Vagina (tissue), 2 donors: ENCODE measurements around the gene NCAPG2. TPM values are rescaled to one million over a fixed set of nuclear protein-coding genes. Genes with fewer than 3 reads are reported as not detected.

ENCODE experiments used
- DNase-seq, 2 donors: peaks; one replicate each; pipeline ENCODE4 v3.0.0-alpha.2; 2017; ENCODE audit errors: extremely low spot score in 2 of 2
- H3K27ac ChIP-seq: fragments of 200-600 bp; sonication (generic); one replicate; pipeline ENCODE4 v1.5.1; 2019
- H3K27me3 ChIP-seq: fragments of 200-600 bp; sonication (generic); one replicate; pipeline ENCODE4 v1.5.1; 2019
- H3K36me3 ChIP-seq, 2 donors: fragments of 200-600 bp; sonication (generic); one replicate each; pipeline ENCODE4 v1.5.1; 2017 to 2019
- H3K4me1 ChIP-seq: fragments of 200-600 bp; sonication (generic); one replicate; pipeline ENCODE4 v1.5.1; 2019
- H3K4me3 ChIP-seq, 2 donors: fragments of 200-600 bp; sonication (generic); 1 replicate in 1 of 2; 2 replicates in 1 of 2; pipeline ENCODE4 v1.5.1; 2016 to 2019
- H3K9me3 ChIP-seq: fragments of 200-600 bp; sonication (generic); one replicate; pipeline ENCODE4 v1.5.1; 2019
- POLR2A ChIP-seq, 2 donors: fragments of 450-650 bp; IDR thresholded peaks; one replicate each; pipeline ENCODE4 v1.6.1; 2017; ENCODE audit warnings: antibody characterized with exemption in 2 of 2, mild to moderate bottlenecking in 2 of 2, moderate library complexity in 2 of 2
- POLR2AphosphoS5 ChIP-seq, 2 donors: sonication (generic); formaldehyde crosslinking; IDR thresholded peaks; one replicate each; pipeline ENCODE4 v1.9.0; 2017; ENCODE audit warnings: antibody characterized with exemption in 2 of 2, mild to moderate bottlenecking in 2 of 2, low read depth in 1 of 2; ENCODE audit not compliant: insufficient read depth in 1 of 2
- intact Hi-C: fragments of 100-400 bp; cut with DNase I; formaldehyde crosslinking; loops from one replicate; pipeline ENCODE4 v1.15.1; 2023
- total RNA-seq: library from RNA; depleted of rRNA; stranded (reverse); fragments of >200 nt; gene quantifications from one replicate; pipeline ENCODE4 v1.2.3, GENCODE V29; 2016
- TF ChIP-seq, protein P1 (sequence below), 3 experiments: fragments of 450-650 bp in 2 of 3; fragments of 200-600 bp in 1 of 3; sonication (generic) in 1 of 3; IDR thresholded peaks; one replicate each; pipeline ENCODE4 v1.5.1; 2017 to 2019; ENCODE audit warnings: antibody characterized with exemption in 3 of 3, mild to moderate bottlenecking in 2 of 3, moderate library complexity in 2 of 3

Gene NCAPG2
- total RNA-seq, 1 donor from 2014 or later: 9.6 TPM

DNA sequence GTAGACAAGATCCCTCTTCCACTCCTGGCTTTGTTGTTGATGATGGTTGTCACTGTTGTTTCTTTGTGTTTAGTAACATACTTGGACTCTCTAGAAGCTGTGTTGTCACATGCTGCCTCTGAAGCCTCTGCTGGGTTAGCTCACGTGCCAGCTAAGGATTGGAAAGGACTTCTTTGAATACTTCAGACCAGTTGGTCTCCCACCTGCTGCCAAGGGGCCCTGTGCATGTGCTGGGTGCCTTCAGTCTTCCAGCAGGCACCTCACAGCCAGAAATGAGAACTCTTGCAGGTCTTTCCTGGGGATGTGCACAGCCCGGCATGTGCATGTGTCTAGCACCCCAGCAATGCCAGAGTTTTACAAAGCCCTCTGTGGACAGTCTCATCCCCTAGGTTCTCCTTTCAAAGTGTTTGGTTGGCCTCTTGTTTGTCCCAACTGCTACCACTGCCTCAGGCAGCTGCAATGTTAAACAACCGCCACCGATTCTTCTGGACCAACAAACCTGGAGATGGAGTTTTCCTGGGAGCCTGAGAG is 21.7 kb upstream of the NCAPG2 start:
- Histone ChIP-seq H3K36me3 (no peaks in the 10 kb centered on the region), H3K4me3 (no peak overlapping the region), H3K27ac (no peak overlapping the region), H3K9me3 (no peaks in the 10 kb centered on the region), H3K4me1 (no peaks in the 10 kb centered on the region), H3K27me3 (no peaks in the 10 kb centered on the region)
- intact Hi-C loops: no loop called here
- TF ChIP-seq POLR2A (IDR thresholded peaks at IDR 0.05): no peak
- no peak for TF ChIP-seq POLR2AphosphoS5 (IDR thresholded peaks at IDR 0.05; ENCODE audit: insufficient read depth in 1 of 2, low read depth in 1 of 2)
- TF ChIP-seq, protein P1, sequence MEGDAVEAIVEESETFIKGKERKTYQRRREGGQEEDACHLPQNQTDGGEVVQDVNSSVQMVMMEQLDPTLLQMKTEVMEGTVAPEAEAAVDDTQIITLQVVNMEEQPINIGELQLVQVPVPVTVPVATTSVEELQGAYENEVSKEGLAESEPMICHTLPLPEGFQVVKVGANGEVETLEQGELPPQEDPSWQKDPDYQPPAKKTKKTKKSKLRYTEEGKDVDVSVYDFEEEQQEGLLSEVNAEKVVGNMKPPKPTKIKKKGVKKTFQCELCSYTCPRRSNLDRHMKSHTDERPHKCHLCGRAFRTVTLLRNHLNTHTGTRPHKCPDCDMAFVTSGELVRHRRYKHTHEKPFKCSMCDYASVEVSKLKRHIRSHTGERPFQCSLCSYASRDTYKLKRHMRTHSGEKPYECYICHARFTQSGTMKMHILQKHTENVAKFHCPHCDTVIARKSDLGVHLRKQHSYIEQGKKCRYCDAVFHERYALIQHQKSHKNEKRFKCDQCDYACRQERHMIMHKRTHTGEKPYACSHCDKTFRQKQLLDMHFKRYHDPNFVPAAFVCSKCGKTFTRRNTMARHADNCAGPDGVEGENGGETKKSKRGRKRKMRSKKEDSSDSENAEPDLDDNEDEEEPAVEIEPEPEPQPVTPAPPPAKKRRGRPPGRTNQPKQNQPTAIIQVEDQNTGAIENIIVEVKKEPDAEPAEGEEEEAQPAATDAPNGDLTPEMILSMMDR (IDR thresholded peaks at IDR 0.05): no peak
- no peak for DNase-seq

DNA sequence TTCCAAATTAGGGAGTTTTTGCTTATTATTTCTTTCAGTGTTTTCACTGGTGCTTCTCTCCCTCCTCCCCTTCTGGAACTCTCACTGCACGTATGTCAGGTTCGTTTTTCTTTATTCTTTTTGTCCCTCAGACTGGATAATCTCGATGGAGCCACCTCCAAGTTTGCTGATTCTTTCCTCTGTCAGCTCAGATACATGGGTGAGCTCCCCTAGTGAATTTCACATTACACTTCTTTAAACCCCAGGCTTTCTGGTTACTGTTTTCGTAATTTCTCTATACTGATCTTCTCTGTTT is 20.8 kb upstream of the NCAPG2 start:
- Histone ChIP-seq H3K27ac (no peak overlapping the region), H3K27me3 (no peaks in the 10 kb centered on the region), H3K4me3 (no peak overlapping the region), H3K4me1 (no peaks in the 10 kb centered on the region), H3K9me3 (no peaks in the 10 kb centered on the region), H3K36me3 (no peaks in the 10 kb centered on the region)
- TF ChIP-seq, protein P1 (IDR thresholded peaks at IDR 0.05): no peak
- no peak for TF ChIP-seq POLR2A (IDR thresholded peaks at IDR 0.05)
- no peak for TF ChIP-seq POLR2AphosphoS5 (IDR thresholded peaks at IDR 0.05; ENCODE audit: insufficient read depth in 1 of 2, low read depth in 1 of 2)
- intact Hi-C loops: no loop called here
- DNase-seq: no peak

GRCh38 chr7:158724658-158725505 is 20.3 kb upstream of the NCAPG2 start:
- TF ChIP-seq POLR2A (IDR thresholded peaks at IDR 0.05) (no peak), POLR2AphosphoS5 (IDR thresholded peaks at IDR 0.05; ENCODE audit: insufficient read depth in 1 of 2, low read depth in 1 of 2) (no peak)
- TF ChIP-seq, protein P1 (IDR thresholded peaks at IDR 0.05): no peak
- H3K27me3 ChIP-seq: no peaks in the 10 kb centered on the region
- DNase-seq: no peak
- intact Hi-C loops: no loop called here
- no peaks in the 10 kb centered on the region for H3K36me3 ChIP-seq
- no peaks in the 10 kb centered on the region for H3K9me3 ChIP-seq
- no peaks in the 10 kb centered on the region for H3K4me1 ChIP-seq
- no peak overlapping the region for H3K4me3 ChIP-seq
- no peak overlapping the region for H3K27ac ChIP-seq

GRCh38 chr7:158723714-158724385 is 19.2 kb upstream of the NCAPG2 start:
- no peak for DNase-seq
- H3K9me3 ChIP-seq: no peaks in the 10 kb centered on the region
- H3K27ac ChIP-seq: no peak overlapping the region
- H3K27me3 ChIP-seq: no peaks in the 10 kb centered on the region
- H3K36me3 ChIP-seq: no peaks in the 10 kb centered on the region
- TF ChIP-seq POLR2A (IDR thresholded peaks at IDR 0.05) (no peak), POLR2AphosphoS5 (IDR thresholded peaks at IDR 0.05; ENCODE audit: insufficient read depth in 1 of 2, low read depth in 1 of 2) (no peak)
- TF ChIP-seq, protein P1 (IDR thresholded peaks at IDR 0.05): no peak
- intact Hi-C loops: no loop called here
- no peaks in the 10 kb centered on the region for H3K4me1 ChIP-seq
- no peak overlapping the region for H3K4me3 ChIP-seq

GRCh38 chr7:158723266-158723665 is 18.7 kb upstream of the NCAPG2 start:
- Histone ChIP-seq H3K36me3 (no peaks in the 10 kb centered on the region), H3K4me3 (no peak overlapping the region), H3K9me3 (no peaks in the 10 kb centered on the region), H3K4me1 (no peaks in the 10 kb centered on the region), H3K27ac (no peak overlapping the region), H3K27me3 (no peaks in the 10 kb centered on the region)
- DNase-seq: no peak
- TF ChIP-seq POLR2A (IDR thresholded peaks at IDR 0.05) (no peak), POLR2AphosphoS5 (IDR thresholded peaks at IDR 0.05; ENCODE audit: insufficient read depth in 1 of 2, low read depth in 1 of 2) (no peak)
- TF ChIP-seq, protein P1 (IDR thresholded peaks at IDR 0.05): no peak
- intact Hi-C loops: no loop called here
